Inflammatory macrophage treated with lipopolysaccharide for 1 hour (primary cell): Measurements from ENCODE around the gene FAM174C.
"Not testable (repeated sequence)": the region's sequence is repeated elsewhere in the genome, so short reads cannot be mapped to it uniquely, and the experiment has no call there.

Experiments used
- DNase-seq, 2 donors: peaks; one replicate each; pipeline ENCODE4 v3.0.0-alpha.2; 2020 to 2022

The FAM174C gene

DNA sequence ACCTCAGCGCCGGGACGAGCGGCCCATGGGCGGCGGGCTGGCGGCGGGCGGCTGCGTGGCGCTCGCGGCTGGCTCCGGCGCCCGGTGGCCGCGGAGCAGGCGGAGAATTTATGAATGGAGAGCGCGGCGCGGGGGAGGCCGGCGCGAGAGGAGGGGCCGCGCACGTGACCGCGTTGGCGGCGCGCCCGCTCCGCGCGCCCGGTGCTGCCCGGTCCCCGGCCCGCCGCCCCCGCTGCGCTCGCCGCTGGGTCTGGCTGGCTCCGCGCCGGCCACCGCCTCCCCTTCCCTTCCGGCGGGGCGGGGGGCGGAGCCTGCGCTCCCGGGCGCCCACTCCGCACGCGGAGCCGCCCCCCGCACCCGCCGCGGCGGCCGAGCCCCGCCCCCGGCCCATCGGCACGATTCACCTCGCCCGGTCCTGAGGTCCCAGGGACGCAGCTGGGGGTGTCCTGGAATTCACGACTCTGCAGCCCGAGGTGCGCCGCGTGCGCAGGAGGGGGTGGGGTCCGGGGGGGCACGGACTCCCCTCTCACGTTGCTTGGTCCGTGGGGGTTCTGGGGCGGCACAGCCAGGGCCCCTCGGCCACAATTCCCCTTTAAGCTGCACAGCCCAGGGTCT is 37.5 kb upstream of the FAM174C start, which contains the start of gene CBARP:
TSS of gene CBARP (minus strand) at position 252 of the 615 bp plus-strand sequence. CDS start 1,905 bp downstream, outside the sequence.
- DNase-seq, result no peak

DNA sequence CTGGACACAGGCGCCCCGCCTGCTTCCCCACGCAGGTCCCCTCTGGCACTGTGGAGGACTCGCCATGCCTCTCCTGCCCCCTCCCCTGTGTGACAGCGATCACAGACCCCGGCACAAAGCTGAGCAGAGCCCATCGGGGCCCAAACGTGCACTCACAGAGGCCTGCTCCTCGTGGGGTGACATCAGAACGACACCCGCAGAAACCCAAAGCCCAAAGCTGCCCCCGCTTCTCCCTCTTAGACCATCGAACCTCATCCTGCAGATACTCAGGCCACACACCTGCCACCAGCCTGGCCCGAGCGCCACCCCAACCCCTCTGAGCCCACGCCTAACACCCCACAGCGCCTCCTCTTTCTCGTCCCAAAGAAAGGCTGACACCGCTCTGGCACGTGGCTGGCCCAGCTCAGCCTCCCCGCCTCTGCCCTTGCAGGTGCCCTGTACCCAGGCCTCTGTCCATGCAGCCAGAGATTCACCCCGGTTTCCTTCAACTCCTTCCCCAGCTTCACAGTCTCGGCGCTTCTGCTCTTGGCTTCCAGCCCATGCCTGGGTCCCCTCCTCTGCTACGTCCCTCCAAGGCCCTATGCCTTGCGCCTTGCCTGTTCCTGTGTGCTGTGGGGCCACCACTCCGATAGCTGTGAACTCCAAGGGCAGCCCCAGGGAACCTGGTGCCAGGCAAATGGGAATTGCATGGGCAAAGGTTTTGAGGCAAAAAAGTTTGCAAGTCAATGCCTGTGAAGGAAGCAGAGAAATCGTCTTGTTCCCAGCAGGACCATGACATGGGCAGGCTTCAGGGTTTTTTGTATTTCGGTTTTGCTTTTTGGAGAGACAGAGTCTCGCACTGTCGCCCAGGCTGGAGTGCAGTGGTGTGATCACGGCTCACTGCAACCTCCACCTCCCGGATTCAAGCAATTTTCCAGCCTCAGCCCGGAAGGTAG is 36.7 kb upstream of the FAM174C start:
- no peak for DNase-seq

DNA sequence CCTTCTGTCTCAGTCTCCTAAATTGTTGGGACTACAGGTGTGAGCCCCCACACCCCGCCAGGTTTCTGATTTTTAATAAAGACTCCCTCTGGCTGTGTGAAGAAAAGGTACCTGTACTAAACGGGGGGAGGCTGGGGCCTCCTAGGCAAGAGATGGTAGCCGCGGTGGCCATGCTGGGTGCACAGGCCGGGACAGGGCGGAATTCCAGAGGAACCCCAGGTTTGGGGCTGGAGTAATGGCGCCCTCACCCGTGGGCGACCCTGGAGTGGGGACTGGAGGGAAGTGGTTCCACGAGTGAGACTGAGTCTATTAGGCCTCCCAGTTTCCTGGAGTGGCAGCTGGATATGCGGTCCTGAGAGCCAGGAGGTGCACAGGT is 35.9 kb upstream of the FAM174C start:
- no peak for DNase-seq

GRCh38 chr19:1239796-1240737 is 35.3 kb upstream of the FAM174C start:
- peak; percentile 86 to 94 for DNase-seq

DNA sequence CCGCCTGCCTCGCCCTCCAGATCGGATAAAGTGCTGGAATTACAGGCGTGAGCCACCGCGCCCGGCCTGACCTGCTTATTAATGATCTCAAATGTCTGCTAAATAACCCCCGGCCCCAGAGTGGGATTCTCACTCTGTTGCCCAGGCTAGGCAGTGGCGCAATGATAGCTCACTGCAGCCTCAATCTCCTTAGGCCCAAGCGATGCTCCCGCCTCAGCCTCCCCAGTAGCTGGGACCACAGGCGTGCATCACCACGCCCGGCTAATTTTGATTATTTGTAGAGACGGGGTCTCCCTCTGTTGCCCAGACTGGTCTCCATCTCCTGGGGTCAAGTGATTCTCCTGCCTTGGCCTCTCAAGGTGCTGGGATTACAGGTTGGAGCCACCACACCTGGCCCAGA is 34.4 kb upstream of the FAM174C start:
- no peak for DNase-seq

- peak; percentile 92 to 94 for DNase-seq
These were observed 33.8 kb upstream of the FAM174C start, which contains the start of gene ATP5F1D for GRCh38 chr19:1241417-1242095. Gene ATP5F1D, plus strand, starts transcription at chr19:1241751. Its CDS starts 100 bp downstream, at chr19:1241851.

DNA sequence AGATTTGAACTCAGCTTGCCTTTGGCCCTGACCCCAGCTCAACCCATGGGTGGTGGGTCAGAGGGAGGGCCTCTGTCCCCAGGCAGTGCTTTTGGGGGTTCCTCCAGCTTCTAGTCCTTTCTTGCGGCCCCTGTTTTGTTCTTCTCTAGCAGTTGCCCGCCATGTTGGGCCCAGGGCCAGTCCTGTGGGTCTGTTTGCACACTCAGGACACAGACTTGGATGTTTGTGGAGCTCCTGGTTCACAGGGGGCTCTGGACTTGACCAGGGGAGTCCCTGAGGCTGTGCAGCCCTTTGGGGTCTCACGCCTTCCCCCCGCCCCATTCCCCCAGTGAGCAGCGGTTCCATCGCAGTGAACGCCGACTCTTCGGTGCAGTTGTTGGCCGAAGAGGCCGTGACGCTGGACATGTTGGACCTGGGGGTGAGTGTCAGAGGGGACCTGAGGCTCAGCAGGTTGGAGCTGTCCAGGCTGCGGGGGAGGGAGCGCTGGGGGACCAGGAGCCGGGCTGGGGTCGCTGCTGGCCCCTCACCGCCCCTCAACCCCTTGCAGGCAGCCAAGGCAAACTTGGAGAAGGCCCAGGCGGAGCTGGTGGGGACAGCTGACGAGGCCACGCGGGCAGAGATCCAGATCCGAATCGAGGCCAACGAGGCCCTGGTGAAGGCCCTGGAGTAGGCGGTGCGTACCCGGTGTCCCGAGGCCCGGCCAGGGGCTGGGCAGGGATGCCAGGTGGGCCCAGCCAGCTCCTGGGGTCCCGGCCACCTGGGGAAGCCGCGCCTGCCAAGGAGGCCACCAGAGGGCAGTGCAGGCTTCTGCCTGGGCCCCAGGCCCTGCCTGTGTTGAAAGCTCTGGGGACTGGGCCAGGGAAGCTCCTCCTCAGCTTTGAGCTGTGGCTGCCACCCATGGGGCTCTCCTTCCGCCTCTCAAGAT is 31.3 kb upstream of the FAM174C start:
- DNase-seq, result peak; percentile 69 to 79

DNA sequence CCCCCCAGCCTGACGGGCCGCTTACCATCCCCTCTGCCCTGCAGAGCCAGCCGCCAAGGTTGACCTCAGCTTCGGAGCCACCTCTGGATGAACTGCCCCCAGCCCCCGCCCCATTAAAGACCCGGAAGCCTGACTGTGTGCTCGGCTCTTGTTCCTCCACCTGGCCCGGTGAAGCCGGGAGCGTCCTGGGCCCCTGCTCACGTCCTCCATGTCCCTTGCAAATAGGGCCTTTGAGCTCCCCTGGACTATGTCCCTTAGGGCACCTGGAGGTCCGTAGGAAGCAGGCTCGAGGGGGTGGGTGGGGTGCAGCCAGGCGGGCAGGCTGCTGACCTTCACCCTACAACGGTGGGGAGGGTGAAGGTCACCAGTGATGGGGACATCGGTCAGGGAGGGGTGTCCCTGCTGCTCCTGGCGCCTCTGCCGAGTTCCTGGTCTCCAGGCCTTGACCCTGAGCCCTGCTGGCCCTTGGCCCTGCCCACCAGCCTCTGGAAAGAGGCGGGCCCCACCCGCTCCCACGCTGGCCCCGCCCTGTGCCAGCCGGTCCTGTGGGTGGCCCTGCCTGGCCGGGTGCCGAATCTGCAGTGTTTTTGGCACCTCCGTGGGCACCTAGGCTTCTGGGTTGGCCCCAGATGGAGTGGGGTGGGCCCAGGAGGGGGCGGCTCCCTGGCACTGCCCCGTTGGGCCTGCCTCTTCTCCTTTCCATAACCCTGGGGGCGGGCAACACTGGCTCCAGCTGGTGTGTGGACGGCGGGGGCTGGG is 30.5 kb upstream of the FAM174C start:
- DNase-seq, result peak; percentile 75 to 78

DNA sequence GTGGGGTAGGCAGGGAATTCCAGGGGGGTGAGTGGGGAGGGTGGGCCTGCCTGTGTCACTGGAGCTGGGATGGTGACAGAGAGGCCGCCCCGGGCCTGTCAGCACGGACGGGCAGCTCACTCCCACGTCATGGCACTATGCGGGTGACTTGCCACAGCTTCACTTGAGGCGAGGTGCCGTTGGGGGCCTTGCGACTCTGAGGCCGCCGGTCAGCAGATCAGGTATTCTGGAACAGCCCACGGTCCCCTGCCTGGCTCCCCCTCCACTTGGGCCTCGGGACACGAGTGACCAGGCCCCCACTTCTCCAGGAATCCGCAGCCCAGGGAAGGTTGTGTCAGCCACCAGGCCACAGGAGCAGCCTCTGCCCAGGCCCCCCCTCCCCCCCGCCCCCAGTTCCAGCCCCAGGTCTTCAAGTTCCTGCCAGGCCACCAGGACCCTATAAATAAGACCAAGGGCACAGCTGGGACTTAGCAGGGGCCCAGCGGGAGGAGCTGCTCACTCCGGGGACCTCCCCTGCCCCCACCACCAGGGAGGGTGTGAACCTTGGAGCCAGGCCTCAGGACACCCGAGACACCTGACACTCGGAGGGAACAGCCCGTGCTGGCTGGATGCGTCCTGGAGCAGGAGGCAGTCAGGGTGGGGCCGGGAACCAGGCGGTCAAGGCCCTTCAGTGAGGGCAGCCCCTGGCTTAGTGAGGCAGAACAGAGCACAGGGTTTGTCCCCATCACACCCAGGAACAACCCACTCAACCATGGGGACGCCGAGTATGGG is 29.7 kb upstream of the FAM174C start:
- no peak for DNase-seq

- DNase-seq, result not testable (repeated sequence)
These were observed 28.9 kb upstream of the FAM174C start for GRCh38 chr19:1246265-1247087.

- no peak for DNase-seq
These were observed 27.6 kb upstream of the FAM174C start for GRCh38 chr19:1247748-1248138.

DNA sequence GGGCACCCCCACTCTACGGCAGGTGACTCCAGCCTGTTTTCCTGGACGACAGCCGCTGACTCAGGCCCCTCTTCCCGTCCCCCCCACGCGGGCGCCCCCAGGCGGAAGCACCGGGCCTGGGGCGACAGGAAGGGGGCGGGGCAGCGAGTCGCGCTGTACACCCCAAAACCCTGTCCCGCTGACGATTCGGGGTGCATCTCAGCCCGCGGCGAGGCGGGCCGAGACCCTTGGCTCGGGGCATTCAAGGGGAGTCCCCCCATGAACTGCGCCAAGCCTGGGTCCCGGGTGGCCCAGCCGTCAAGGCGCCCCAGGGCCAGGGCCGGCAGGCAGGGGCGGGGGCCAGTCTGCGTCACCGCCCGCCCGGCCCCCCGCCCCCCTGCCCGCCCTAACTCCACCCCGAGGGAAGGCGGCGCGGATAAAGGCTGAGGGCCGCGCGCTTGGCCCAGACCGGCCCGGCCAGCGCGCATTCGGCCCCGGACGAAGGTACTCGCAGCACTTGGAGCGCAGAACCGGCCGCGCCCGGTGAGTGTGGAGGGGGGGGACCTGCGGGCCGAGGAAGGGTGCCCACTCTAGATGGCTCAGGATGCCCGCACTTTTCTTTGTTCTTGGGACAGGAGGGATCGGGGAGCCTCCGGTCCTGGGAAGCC is 27.1 kb upstream of the FAM174C start, which contains the start of gene MIDN:
TSS of gene MIDN (plus strand) at position 445 of the 647 bp plus-strand sequence. CDS start 1,714 bp downstream, outside the sequence.
- DNase-seq, result peak; percentile 78 to 86

DNA sequence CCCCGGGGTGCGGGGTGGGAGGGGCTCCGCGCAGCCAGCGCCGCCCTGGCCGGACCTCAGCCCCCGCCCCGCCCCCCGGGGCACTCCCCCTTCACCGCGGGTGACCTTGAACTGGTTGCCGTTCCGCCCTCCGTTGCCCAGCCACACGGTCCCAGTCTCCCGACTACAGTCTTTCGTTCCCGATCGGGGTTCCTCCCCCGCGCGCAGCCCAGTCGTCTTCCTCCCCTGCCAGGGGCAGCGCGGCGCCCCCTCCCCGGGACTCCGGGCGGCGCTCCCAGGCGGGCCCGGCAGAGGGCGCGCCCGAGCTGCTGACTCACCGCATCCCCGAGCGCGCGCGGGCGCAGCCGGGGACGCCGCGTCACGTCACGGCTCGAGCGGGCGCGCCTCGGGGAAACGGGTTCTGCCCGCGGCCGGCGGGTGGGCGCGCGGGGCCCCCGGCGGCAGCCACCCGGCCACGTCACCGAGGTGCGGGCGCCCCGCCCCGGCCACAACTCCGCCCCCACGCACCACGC is 26.5 kb upstream of the FAM174C start:
- DNase-seq, result peak; percentile 71 to 82

- DNase-seq, result peak; percentile 92 to 95
These were observed 25.9 kb upstream of the FAM174C start for GRCh38 chr19:1249298-1249989.

DNA sequence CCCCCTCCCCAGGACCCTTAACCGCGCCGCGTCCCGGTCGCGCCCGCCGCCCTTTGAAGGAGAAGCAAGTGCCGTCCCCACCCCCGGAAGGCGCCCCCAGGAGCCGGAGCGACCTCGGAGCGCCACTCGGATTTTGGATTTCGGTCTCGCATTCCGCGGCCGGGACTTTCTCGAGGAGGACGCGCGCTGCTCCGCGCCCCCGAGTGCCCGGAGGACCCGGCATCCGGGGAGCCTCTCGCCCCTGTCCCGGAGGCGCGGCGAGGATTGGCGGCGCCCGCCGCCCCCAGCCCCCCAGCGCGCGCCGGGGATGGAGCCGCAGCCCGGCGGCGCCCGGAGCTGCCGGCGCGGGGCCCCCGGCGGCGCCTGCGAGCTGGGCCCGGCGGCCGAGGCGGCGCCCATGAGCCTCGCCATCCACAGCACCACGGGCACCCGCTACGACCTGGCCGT is 25.3 kb upstream of the FAM174C start:
- no peak for DNase-seq

- no peak for DNase-seq
These were observed 24.7 kb upstream of the FAM174C start for GRCh38 chr19:1250437-1251260.
